GM21360 (cell line): ENCODE results near the gene KIF2A.

ENCODE experiments used
- ATAC-seq: cut with Tn5 transposase; IDR thresholded peaks from one replicate; pipeline ENCODE4 v1.9.1; 2021; ENCODE audit warnings: mild to moderate bottlenecking, moderate library complexity; ENCODE audit not compliant: unreplicated experiment

KIF2A gene

GRCh38 chr5:62305715-62306322 lies at the start of gene KIF2A:
Gene KIF2A, plus strand, starts transcription at chr5:62306206. Its CDS starts 267 bp downstream, at chr5:62306473.
- ATAC-seq: peak; percentile 92

GRCh38 chr5:62257020-62257367 lies 49.0 kb upstream of the KIF2A start:
- no peak for ATAC-seq

- ATAC-seq: no peak
Measured at GRCh38 chr5:62258654-62259053, 47.4 kb upstream of the KIF2A start.

- no peak for ATAC-seq
Measured at GRCh38 chr5:62259699-62260250, 46.2 kb upstream of the KIF2A start.

- no peak for ATAC-seq
Measured at GRCh38 chr5:62260513-62260912, 45.5 kb upstream of the KIF2A start.

GRCh38 chr5:62263401-62263800 lies 42.6 kb upstream of the KIF2A start:
- no peak for ATAC-seq

GRCh38 chr5:62265648-62266112 lies 40.3 kb upstream of the KIF2A start:
- no peak for ATAC-seq

GRCh38 chr5:62266573-62266972 lies 39.4 kb upstream of the KIF2A start:
- no peak for ATAC-seq

- ATAC-seq: no peak
Measured at GRCh38 chr5:62268234-62268633, 37.8 kb upstream of the KIF2A start.

GRCh38 chr5:62268792-62269191 lies 37.2 kb upstream of the KIF2A start:
- no peak for ATAC-seq

- no peak for ATAC-seq
Measured at GRCh38 chr5:62271370-62271769, 34.6 kb upstream of the KIF2A start.

- ATAC-seq: no peak
Measured at GRCh38 chr5:62271870-62272269, 34.1 kb upstream of the KIF2A start.

GRCh38 chr5:62273687-62274086 lies 32.3 kb upstream of the KIF2A start:
- no peak for ATAC-seq

- no peak for ATAC-seq
Measured at GRCh38 chr5:62275581-62275980, 30.4 kb upstream of the KIF2A start.

- ATAC-seq: no peak
Measured at GRCh38 chr5:62281411-62281810, 24.6 kb upstream of the KIF2A start.

- no peak for ATAC-seq
Measured at GRCh38 chr5:62282064-62282463, 23.9 kb upstream of the KIF2A start.

- no peak for ATAC-seq
Measured at GRCh38 chr5:62283005-62283404, 23.0 kb upstream of the KIF2A start.

- ATAC-seq: no peak
Measured at GRCh38 chr5:62283861-62284260, 22.1 kb upstream of the KIF2A start.

- peak; percentile 79 for ATAC-seq
Measured at GRCh38 chr5:62284946-62285891, 20.8 kb upstream of the KIF2A start.

GRCh38 chr5:62286834-62287233 lies 19.2 kb upstream of the KIF2A start:
- no peak for ATAC-seq

- ATAC-seq: no peak
Measured at GRCh38 chr5:62287237-62287636, 18.8 kb upstream of the KIF2A start.

- no peak for ATAC-seq
Measured at GRCh38 chr5:62288118-62288517, 17.9 kb upstream of the KIF2A start.
